GM12872 (cell line): Measurements from ENCODE around the gene WDR54.

ENCODE experiments used
- CTCF ChIP-seq: IDR thresholded peaks from 3 replicates; pipeline ENCODE4 v1.5.1; 2011; ENCODE audit warnings: low read depth, mild to moderate bottlenecking, low read length, moderate library complexity; ENCODE audit not compliant: insufficient read depth

Gene WDR54

GRCh38 chr2:74379851-74380789, 41.4 kb upstream of the WDR54 start, which contains the start of gene DCTN1:
Gene DCTN1, minus strand, starts transcription at chr2:74380311. Its CDS starts 274 bp downstream, at chr2:74380037.
- no peak for TF ChIP-seq CTCF

- TF ChIP-seq CTCF = no peak
Observed at GRCh38 chr2:74381751-74382150, 39.8 kb upstream of the WDR54 start.

GRCh38 chr2:74383254-74383653, 38.3 kb upstream of the WDR54 start:
- no peak for TF ChIP-seq CTCF

- no peak for TF ChIP-seq CTCF
Observed at GRCh38 chr2:74384051-74384450, 37.5 kb upstream of the WDR54 start.

GRCh38 chr2:74385396-74385795, 36.1 kb upstream of the WDR54 start:
- no peak for TF ChIP-seq CTCF

GRCh38 chr2:74387346-74387745, 34.2 kb upstream of the WDR54 start:
- TF ChIP-seq CTCF = no peak

- TF ChIP-seq CTCF = no peak
Observed at GRCh38 chr2:74390606-74391005, 30.9 kb upstream of the WDR54 start.
